Caco-2 (cell line): ENCODE measurements around the gene GTF3C5. TPM values are rescaled to one million over a fixed set of nuclear protein-coding genes. Genes with fewer than 3 reads are reported as not detected.

Experiments used
- BruUV-seq: library from RNA; stranded (reverse); fragments of 400-500 nt; replicated peaks from 2 replicates; lab custom pipeline; 2021; lab: Mats Ljungman, UMichigan
- CTCF ChIA-PET: fragments of 300-600 bp; sonication (Branson Sonifier 250); formaldehyde crosslinking; loops from one replicate; lab custom pipeline; 2022; ENCODE audit warnings: antibody characterized with exemption; lab: Charles Lee
- POLR2A ChIA-PET: fragments of 300-600 bp; sonication (Branson Sonifier 250); formaldehyde crosslinking; loops from one replicate; lab custom pipeline; 2022; ENCODE audit warnings: antibody characterized with exemption; lab: Charles Lee
- DNase-seq, 2 experiments: peaks; one replicate each; pipeline versions ENCODE4 v3.0.0 to v3.0.0-alpha.2; 2020 to 2022
- H3K27me3 ChIP-seq: replicated peaks from 2 replicates; pipeline ENCODE4 v1.6.0; 2011; ENCODE audit warnings: low read length; ENCODE audit not compliant: control insufficient read depth, insufficient read depth
- H3K36me3 ChIP-seq: 2 replicates; pipeline ENCODE4 v1.5.1; 2011; ENCODE audit warnings: low read length; ENCODE audit not compliant: control insufficient read depth, insufficient read depth
- H3K4me1 ChIP-seq: fragments of 250-450 bp; sonication (Bioruptor Pico); 2 replicates; pipeline ENCODE4 v1.5.1; 2020; ENCODE audit warnings: mild to moderate bottlenecking
- H3K4me3 ChIP-seq: 2 replicates; pipeline ENCODE4 v1.5.1; 2011; ENCODE audit warnings: low read depth, mild to moderate bottlenecking, control low read depth, low read length
- H3K9me3 ChIP-seq: fragments of 250-450 bp; sonication (Bioruptor Pico); 2 replicates; pipeline ENCODE4 v1.5.1; 2020; ENCODE audit warnings: mild to moderate bottlenecking, moderate library complexity
- H3K27ac Mint-ChIP-seq: one replicate; pipeline ENCODE4 v1.8.0; 2022; ENCODE audit warnings: mixed read lengths; ENCODE audit not compliant: unreplicated experiment
- H3K27me3 Mint-ChIP-seq: one replicate; pipeline ENCODE4 v1.8.0; 2022; ENCODE audit warnings: mixed read lengths; ENCODE audit not compliant: insufficient read depth, unreplicated experiment
- H3K36me3 Mint-ChIP-seq: one replicate; pipeline ENCODE4 v1.8.0; 2022; ENCODE audit warnings: mild to moderate bottlenecking, mixed read lengths; ENCODE audit not compliant: insufficient read depth, unreplicated experiment
- H3K4me1 Mint-ChIP-seq: one replicate; pipeline ENCODE4 v1.8.0; 2022; ENCODE audit warnings: low read depth, mixed read lengths; ENCODE audit not compliant: unreplicated experiment
- H3K4me3 Mint-ChIP-seq: one replicate; pipeline ENCODE4 v1.8.0; 2022; ENCODE audit warnings: mild to moderate bottlenecking, moderate library complexity, mixed read lengths; ENCODE audit not compliant: unreplicated experiment
- H3K9me3 Mint-ChIP-seq: one replicate; pipeline ENCODE4 v1.8.0; 2022; ENCODE audit warnings: mixed read lengths; ENCODE audit not compliant: unreplicated experiment
- intact Hi-C: fragments of 100-400 bp; cut with micrococcal nuclease; formaldehyde crosslinking; loops from one replicate; pipeline ENCODE4 v1.10.0; 2022; ENCODE audit not compliant: unreplicated experiment
- total RNA-seq: library from RNA; stranded (reverse); gene quantifications from 2 replicates; pipeline ENCODE4 v1.2.3, GENCODE V29; 2022
- TF ChIP-seq, protein P1 (sequence below), 2 experiments: fragments of 200-600 bp in 1 of 2; IDR thresholded peaks; 1 replicate in 1 of 2; 2 replicates in 1 of 2; pipeline versions ENCODE4 v1.5.1 to v1.8.0; 2011 to 2022; ENCODE audit warnings: antibody characterized with exemption in 1 of 2, control low read depth in 1 of 2, inconsistent platforms in 1 of 2, low read depth in 1 of 2, low read length in 1 of 2, mild to moderate bottlenecking in 1 of 2, moderate library complexity in 1 of 2; ENCODE audit not compliant: insufficient read depth in 1 of 2, severe bottlenecking in 1 of 2, unreplicated experiment in 1 of 2

Gene GTF3C5
- total RNA-seq, 1 experiment from 2014 or later: 73.1 TPM

DNA sequence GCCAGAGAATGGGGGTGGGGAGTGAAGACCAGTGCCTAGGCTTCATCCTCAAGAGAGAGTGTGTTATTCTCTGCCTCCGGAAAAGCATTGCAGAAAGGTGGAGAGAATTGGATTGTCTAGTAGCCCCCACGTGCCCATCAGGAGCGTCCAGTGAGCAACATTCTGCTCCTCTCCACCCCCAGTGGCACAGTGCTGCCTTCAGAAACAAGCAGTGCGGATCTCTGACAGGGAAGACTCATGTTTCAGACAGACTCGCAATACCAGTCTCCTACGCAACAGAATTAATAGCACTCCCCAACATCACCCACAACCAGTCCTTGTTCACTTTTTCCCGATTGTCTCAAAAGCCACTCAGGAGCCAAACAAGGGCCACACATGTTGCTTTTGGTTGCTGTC lies 16.1 kb downstream of the GTF3C5 start:
- POLR2A ChIA-PET: no interaction called here
- intact Hi-C loops: no loop called here
- BruUV-seq: no TSS peak

DNA sequence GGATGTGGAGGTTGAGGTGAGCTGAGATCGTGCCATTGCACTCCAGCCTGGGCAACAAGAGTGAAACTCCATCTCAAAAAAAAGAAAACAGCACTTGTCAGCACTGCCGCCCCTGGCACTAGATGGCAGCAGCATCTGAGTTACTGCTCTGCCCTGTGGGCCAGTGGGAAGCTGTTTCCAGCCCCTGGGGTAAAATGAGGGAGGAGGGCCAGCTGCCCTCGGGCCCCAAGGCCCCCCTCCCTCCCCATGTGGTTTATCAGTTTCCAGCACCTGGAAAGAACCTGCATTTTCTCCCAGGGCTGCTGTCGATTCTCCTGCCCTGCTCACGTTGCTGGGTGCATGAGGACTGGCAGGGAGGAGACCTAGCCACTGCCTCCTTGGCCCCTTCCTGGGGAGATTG lies 17.8 kb downstream of the GTF3C5 start:
- ChIA-PET POLR2A (no interaction called here), CTCF (interaction anchor here (1.0 kb wide), 1 partner anchor 96 kb away, joined by 3 read pairs; no protein-coding TSS in a partner anchor)
- no peaks in the 10 kb centered on the region for H3K9me3 Mint-ChIP-seq
- H3K4me1 Mint-ChIP-seq: peaks cover 6% of the 10 kb centered on the region
- no TSS peak for BruUV-seq
- Histone ChIP-seq H3K4me1 (no peaks in the 10 kb centered on the region), H3K4me3 (no peak overlapping the region), H3K9me3 (no peaks in the 10 kb centered on the region), H3K36me3 (no peaks in the 10 kb centered on the region; the same call in 1 of the 2 replicates), H3K27me3 (no peaks in the 10 kb centered on the region)
- no peak overlapping the region for H3K4me3 Mint-ChIP-seq
- intact Hi-C loops: no loop called here
- no peak overlapping the region for H3K27ac Mint-ChIP-seq
- peaks cover 53% of the 10 kb centered on the region for H3K36me3 Mint-ChIP-seq
- TF ChIP-seq, protein P1, sequence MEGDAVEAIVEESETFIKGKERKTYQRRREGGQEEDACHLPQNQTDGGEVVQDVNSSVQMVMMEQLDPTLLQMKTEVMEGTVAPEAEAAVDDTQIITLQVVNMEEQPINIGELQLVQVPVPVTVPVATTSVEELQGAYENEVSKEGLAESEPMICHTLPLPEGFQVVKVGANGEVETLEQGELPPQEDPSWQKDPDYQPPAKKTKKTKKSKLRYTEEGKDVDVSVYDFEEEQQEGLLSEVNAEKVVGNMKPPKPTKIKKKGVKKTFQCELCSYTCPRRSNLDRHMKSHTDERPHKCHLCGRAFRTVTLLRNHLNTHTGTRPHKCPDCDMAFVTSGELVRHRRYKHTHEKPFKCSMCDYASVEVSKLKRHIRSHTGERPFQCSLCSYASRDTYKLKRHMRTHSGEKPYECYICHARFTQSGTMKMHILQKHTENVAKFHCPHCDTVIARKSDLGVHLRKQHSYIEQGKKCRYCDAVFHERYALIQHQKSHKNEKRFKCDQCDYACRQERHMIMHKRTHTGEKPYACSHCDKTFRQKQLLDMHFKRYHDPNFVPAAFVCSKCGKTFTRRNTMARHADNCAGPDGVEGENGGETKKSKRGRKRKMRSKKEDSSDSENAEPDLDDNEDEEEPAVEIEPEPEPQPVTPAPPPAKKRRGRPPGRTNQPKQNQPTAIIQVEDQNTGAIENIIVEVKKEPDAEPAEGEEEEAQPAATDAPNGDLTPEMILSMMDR (IDR thresholded peaks at IDR 0.05; ENCODE audit: insufficient read depth in 1 of 2, low read depth in 1 of 2, low read length in 1 of 2, severe bottlenecking in 1 of 2, unreplicated experiment in 1 of 2): peak; percentile 33 to 51
- no peak for DNase-seq
- H3K27me3 Mint-ChIP-seq: no peaks in the 10 kb centered on the region

More for the DNA sequence above, 16.1 kb downstream of the GTF3C5 start:
- no peak for DNase-seq
- CTCF ChIA-PET: no interaction called here
- TF ChIP-seq, protein P1 (IDR thresholded peaks at IDR 0.05; ENCODE audit: insufficient read depth in 1 of 2, low read depth in 1 of 2, low read length in 1 of 2, severe bottlenecking in 1 of 2, unreplicated experiment in 1 of 2): no peak
- Histone ChIP-seq H3K27me3 (no peaks in the 10 kb centered on the region), H3K4me3 (no peak overlapping the region), H3K9me3 (no peaks in the 10 kb centered on the region), H3K36me3 (no peaks in the 10 kb centered on the region; the same call in 1 of the 2 replicates), H3K4me1 (no peaks in the 10 kb centered on the region)
- H3K36me3 Mint-ChIP-seq: peaks cover 58% of the 10 kb centered on the region
- H3K27ac Mint-ChIP-seq: no peak overlapping the region
- peaks cover 6% of the 10 kb centered on the region for H3K4me1 Mint-ChIP-seq
- H3K4me3 Mint-ChIP-seq: no peak overlapping the region
- no peaks in the 10 kb centered on the region for H3K27me3 Mint-ChIP-seq
- H3K9me3 Mint-ChIP-seq: no peaks in the 10 kb centered on the region

DNA sequence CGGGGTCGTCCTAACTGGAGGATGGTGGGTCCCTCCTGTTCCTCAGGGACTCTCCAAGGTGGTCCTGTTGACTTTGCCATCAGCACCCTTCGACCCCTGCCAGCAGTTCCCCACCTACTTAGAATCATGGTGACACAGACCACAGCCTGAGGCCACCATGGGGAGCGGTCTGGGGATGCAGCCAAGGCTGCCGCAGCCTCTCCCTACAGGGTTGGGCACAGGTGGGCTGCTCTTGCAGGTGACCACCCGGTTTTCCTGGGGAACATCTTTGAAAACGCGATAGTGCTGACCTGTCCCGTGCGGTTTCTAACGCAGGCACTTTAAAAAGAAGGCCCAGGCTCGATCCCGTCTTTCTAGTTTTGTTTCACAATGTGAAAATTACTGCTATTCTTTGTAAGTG lies 18.2 kb downstream of the GTF3C5 start:
- no peaks in the 10 kb centered on the region for H3K9me3 Mint-ChIP-seq
- Histone ChIP-seq H3K4me1 (no peaks in the 10 kb centered on the region), H3K9me3 (no peaks in the 10 kb centered on the region), H3K36me3 (no peaks in the 10 kb centered on the region; the same call in 1 of the 2 replicates), H3K4me3 (no peak overlapping the region), H3K27me3 (no peaks in the 10 kb centered on the region)
- TF ChIP-seq, protein P1 (IDR thresholded peaks at IDR 0.05; ENCODE audit: insufficient read depth in 1 of 2, low read depth in 1 of 2, low read length in 1 of 2, severe bottlenecking in 1 of 2, unreplicated experiment in 1 of 2): no peak
- H3K4me1 Mint-ChIP-seq: peaks cover 6% of the 10 kb centered on the region
- intact Hi-C loops: no loop called here
- H3K36me3 Mint-ChIP-seq: peaks cover 58% of the 10 kb centered on the region
- H3K4me3 Mint-ChIP-seq: no peak overlapping the region
- ChIA-PET POLR2A (no interaction called here), CTCF (interaction anchor here (1.0 kb wide), 1 partner anchor 95 kb away, joined by 3 read pairs; no protein-coding TSS in a partner anchor)
- H3K27me3 Mint-ChIP-seq: no peaks in the 10 kb centered on the region
- no peak for DNase-seq
- no peak overlapping the region for H3K27ac Mint-ChIP-seq
- BruUV-seq: no TSS peak
